ENCODE measurements around the gene ADRA2A. TPM values are rescaled to one million over a fixed set of nuclear protein-coding genes. Genes with fewer than 3 reads are reported as not detected.

ADRA2A gene
- total RNA-seq, 1 donor from 2014 or later, result not detected

DNA sequence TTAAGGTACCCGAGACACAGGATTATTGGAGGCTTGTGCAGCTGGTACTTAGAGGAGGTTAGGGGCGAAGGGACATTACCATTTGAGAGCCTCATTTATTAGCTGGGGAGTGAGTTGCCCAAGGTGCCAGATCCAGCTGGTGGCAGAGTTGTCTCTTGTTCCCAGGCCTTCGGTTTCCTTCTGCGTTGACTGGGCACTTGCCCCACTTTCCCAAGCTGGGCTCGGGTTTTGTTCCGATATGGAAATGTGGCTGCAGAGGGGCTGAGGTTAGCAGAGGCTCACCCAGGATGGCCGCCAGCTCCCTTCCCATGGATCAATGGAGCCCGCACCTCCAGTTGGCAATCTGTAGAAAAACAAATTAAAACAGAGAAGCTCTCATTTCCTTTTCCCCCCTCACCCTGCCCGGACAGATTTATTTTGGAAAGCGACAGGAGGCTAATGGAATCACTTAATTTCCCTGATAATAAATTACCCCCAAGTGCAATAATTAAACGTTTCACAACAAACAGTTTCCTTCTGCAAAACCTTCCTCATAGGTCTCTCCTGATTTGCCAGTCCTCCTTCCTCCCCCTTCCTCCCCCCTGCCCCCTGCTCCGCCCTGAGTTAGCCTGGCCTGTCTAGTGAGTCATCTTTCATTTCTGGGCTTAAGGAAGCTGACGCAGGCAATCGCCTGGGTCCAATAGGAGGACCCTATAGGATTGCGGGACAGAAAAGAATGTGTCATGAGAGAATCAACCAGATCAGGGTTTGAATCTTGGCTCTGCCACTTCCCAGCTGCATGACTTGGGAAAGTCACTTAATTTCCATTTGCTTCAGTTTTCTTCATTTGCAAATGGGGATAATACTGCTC lies 51.7 kb downstream of the ADRA2A start:
- Mint-ChIP-seq H3K9me3 (no peaks in the 10 kb centered on the region), H3K36me3 (ENCODE audit: low read depth) (no peaks in the 10 kb centered on the region), H3K4me1 (no peaks in the 10 kb centered on the region), H3K27ac (no peak overlapping the region), H3K4me3 (no peak overlapping the region), H3K27me3 (peaks cover 14% of the 10 kb centered on the region)
- no peak for DNase-seq
- intact Hi-C loops (cut with micrococcal nuclease), result no loop called here
- ATAC-seq (ENCODE audit: low read depth), result no peak
- TF ChIP-seq, protein P1, sequence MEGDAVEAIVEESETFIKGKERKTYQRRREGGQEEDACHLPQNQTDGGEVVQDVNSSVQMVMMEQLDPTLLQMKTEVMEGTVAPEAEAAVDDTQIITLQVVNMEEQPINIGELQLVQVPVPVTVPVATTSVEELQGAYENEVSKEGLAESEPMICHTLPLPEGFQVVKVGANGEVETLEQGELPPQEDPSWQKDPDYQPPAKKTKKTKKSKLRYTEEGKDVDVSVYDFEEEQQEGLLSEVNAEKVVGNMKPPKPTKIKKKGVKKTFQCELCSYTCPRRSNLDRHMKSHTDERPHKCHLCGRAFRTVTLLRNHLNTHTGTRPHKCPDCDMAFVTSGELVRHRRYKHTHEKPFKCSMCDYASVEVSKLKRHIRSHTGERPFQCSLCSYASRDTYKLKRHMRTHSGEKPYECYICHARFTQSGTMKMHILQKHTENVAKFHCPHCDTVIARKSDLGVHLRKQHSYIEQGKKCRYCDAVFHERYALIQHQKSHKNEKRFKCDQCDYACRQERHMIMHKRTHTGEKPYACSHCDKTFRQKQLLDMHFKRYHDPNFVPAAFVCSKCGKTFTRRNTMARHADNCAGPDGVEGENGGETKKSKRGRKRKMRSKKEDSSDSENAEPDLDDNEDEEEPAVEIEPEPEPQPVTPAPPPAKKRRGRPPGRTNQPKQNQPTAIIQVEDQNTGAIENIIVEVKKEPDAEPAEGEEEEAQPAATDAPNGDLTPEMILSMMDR (IDR thresholded peaks at IDR 0.05), result no peak
- POLR2A ChIA-PET, result no interaction called here
- CTCF ChIA-PET, result no interaction called here

DNA sequence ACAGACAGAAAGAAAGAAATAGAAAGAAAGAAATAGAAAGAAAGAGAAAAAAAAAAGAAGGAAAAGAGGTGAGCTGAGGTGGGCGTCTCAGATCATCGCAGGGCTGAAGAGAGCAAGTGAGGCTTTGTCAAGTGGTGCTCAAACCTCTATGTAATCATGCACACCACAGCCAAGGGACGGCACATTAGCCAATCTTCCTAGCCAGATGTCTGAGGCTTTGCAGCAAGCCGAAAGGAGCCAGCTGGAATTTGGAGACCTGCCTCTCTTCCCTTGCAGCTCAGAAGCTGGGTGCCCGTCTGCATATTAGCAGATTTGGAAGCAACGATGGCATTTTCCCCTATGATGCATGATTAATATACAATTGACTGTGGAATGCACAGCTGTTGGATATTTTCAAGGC lies 52.5 kb downstream of the ADRA2A start:
- TF ChIP-seq, protein P1 (IDR thresholded peaks at IDR 0.05), result no peak
- CTCF ChIA-PET, result no interaction called here
- Mint-ChIP-seq H3K27me3 (peaks cover 19% of the 10 kb centered on the region), H3K27ac (no peak overlapping the region), H3K9me3 (no peaks in the 10 kb centered on the region), H3K4me3 (no peak overlapping the region), H3K36me3 (ENCODE audit: low read depth) (no peaks in the 10 kb centered on the region), H3K4me1 (no peaks in the 10 kb centered on the region)
- POLR2A ChIA-PET, result no interaction called here
- ATAC-seq (ENCODE audit: low read depth), result no peak
- intact Hi-C loops (cut with micrococcal nuclease), result no loop called here
- no peak for DNase-seq

DNA sequence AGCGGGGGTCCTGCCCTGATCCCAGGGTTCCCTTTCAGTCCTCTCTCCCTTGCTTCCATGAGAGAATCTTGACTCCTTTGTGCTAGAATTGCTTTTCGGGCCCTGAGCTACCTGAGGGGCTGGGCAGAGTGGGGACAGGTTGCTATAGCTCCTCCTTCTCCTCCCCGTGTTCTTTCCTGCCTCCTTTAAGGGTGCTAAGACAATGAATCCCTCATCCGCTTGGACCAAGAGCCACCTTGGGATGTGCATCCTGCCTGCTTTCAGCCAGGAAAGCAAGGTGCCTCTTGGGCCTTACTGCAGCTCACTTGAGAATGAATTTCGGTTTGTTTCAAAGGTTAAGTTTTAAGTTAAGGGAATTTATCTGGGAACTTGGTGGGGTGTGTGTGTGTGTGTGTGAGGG lies 53.6 kb downstream of the ADRA2A start:
- TF ChIP-seq, protein P1 (IDR thresholded peaks at IDR 0.05), result no peak
- CTCF ChIA-PET, result no interaction called here
- Mint-ChIP-seq H3K4me1 (no peaks in the 10 kb centered on the region), H3K9me3 (peaks cover 2% of the 10 kb centered on the region), H3K4me3 (no peak overlapping the region), H3K27ac (no peak overlapping the region), H3K27me3 (peaks cover 22% of the 10 kb centered on the region), H3K36me3 (ENCODE audit: low read depth) (no peaks in the 10 kb centered on the region)
- intact Hi-C loops (cut with micrococcal nuclease), result no loop called here
- ATAC-seq (ENCODE audit: low read depth), result no peak
- POLR2A ChIA-PET, result no interaction called here
- DNase-seq, result no peak

Other genes starting within 250 kb of the ADRA2A start
- 143 and 145 TPM in 2 replicates for gene PDCD4, start 205.1 kb upstream of the ADRA2A start, total RNA-seq
- 28.4 and 29.0 TPM in 2 replicates for gene BBIP1, start 157.8 kb upstream of the ADRA2A start, total RNA-seq
- gene SHOC2, start 157.4 kb upstream of the ADRA2A start, total RNA-seq, result 92.7 and 106 TPM in 2 replicates

Data from activated B cell treated with CpG ODN at 0.5 μM for 24 hours (primary cell).